ENCODE measurements around the gene CLIP4. TPM values are rescaled to one million over a fixed set of nuclear protein-coding genes. Genes with fewer than 3 reads are reported as not detected.

Gene CLIP4
- total RNA-seq, 1 donor from 2014 or later = 53.5 TPM

DNA sequence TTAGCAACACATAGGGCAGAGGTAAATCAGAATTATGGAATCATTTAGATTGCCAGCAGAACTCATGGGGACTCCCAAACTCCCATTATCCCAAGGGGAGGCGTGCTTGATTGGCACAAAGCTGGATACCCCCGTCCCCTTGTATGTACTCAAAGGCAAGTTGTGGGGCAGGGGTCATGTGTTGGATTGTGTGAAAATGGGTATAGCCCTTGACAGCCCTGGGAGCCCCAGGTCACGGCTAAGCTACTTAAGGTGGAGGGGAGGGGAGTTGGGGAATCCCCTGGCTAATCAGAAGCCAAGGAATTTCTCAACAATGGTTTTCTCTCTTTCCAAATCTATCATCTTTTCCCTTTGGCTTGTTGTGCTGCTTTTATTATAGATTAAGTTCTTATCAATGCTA is 32.7 kb downstream of the CLIP4 start:
- peaks cover 2% of the 10 kb centered on the region for H3K36me3 ChIP-seq (ENCODE audit: control insufficient read depth, insufficient read depth, low read length)
- H3K4me3 ChIP-seq (ENCODE audit: low read depth, low read length) = no peak overlapping the region
- no peak for DNase-seq (ENCODE audit: low read depth)
- no peaks in the 10 kb centered on the region for H3K27me3 ChIP-seq (ENCODE audit: control insufficient read depth, insufficient read depth, low read length)
- TF ChIP-seq, protein P1, sequence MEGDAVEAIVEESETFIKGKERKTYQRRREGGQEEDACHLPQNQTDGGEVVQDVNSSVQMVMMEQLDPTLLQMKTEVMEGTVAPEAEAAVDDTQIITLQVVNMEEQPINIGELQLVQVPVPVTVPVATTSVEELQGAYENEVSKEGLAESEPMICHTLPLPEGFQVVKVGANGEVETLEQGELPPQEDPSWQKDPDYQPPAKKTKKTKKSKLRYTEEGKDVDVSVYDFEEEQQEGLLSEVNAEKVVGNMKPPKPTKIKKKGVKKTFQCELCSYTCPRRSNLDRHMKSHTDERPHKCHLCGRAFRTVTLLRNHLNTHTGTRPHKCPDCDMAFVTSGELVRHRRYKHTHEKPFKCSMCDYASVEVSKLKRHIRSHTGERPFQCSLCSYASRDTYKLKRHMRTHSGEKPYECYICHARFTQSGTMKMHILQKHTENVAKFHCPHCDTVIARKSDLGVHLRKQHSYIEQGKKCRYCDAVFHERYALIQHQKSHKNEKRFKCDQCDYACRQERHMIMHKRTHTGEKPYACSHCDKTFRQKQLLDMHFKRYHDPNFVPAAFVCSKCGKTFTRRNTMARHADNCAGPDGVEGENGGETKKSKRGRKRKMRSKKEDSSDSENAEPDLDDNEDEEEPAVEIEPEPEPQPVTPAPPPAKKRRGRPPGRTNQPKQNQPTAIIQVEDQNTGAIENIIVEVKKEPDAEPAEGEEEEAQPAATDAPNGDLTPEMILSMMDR (IDR thresholded peaks at IDR 0.05; ENCODE audit: insufficient read depth, low read length, poor library complexity, severe bottlenecking) = no peak

DNA sequence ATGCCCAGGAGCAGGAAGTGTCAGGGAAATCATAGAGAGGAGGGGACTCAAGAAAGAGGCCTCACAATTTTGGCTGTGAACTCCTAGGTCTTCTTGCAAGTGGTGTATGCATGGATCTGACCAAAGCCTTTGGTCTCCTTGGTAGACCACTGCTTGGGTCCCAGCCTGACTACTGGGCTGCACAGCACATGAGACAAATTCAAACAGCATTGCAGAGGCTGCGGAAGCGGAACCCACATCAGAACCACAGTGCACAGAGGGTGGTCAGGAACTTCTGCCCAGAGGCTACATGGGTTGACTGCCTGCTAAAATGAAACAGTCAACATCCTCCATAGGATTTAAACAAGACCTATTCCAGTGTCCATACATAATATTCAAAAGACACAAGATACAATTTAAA is 39.4 kb downstream of the CLIP4 start:
- peaks cover 1% of the 10 kb centered on the region for H3K36me3 ChIP-seq (ENCODE audit: control insufficient read depth, insufficient read depth, low read length)
- H3K4me3 ChIP-seq (ENCODE audit: low read depth, low read length) = no peak overlapping the region
- no peak for DNase-seq (ENCODE audit: low read depth)
- TF ChIP-seq, protein P1 (IDR thresholded peaks at IDR 0.05; ENCODE audit: insufficient read depth, low read length, poor library complexity, severe bottlenecking) = no peak
- no peaks in the 10 kb centered on the region for H3K27me3 ChIP-seq (ENCODE audit: control insufficient read depth, insufficient read depth, low read length)

DNA sequence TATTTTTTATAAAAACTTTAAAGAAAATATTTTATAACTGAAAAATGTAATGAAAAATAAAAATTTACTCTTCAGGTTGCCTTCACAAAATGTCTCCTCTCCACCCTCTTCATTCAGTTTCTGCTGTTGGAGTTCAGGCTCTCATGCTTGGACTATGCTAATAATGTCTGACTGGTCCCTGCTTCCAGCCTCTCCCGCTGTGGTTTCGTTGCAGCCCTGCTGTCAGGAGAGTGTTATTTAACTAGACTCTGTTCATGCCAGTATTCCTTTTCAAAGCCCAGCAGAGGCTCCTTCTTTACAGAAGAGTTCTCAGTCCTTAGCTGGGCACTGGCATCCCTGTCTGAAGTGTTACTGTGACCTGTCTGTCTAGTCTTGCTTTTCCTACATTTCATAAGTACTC is 40.4 kb downstream of the CLIP4 start:
- no peak for DNase-seq (ENCODE audit: low read depth)
- peaks cover 1% of the 10 kb centered on the region for H3K36me3 ChIP-seq (ENCODE audit: control insufficient read depth, insufficient read depth, low read length)
- H3K27me3 ChIP-seq (ENCODE audit: control insufficient read depth, insufficient read depth, low read length) = no peaks in the 10 kb centered on the region
- no peak overlapping the region for H3K4me3 ChIP-seq (ENCODE audit: low read depth, low read length)
- TF ChIP-seq, protein P1 (IDR thresholded peaks at IDR 0.05; ENCODE audit: insufficient read depth, low read length, poor library complexity, severe bottlenecking) = no peak

DNA sequence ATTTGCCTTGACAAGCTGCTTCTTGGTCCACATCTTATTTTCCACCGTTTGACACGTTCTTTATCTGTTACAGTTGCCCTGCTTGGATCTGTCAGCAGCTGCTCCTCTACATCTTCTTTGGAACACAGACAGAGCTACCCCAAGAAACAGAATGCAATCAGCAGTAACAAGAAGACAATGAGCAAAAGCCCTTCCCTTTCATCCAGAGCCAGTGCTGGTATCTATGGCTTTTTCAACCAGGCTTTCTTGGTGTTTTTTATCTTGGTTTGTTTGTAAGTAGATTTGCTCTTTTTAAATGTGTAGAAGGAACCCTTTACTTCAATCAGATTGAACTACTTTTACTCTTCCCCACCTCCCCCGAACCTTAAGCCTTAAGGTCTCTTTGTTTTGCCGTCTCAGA is 41.9 kb downstream of the CLIP4 start:
- Histone ChIP-seq H3K27me3 (ENCODE audit: control insufficient read depth, insufficient read depth, low read length) (no peaks in the 10 kb centered on the region), H3K4me3 (ENCODE audit: low read depth, low read length) (no peak overlapping the region), H3K36me3 (ENCODE audit: control insufficient read depth, insufficient read depth, low read length) (peaks cover 1% of the 10 kb centered on the region)
- TF ChIP-seq, protein P1 (IDR thresholded peaks at IDR 0.05; ENCODE audit: insufficient read depth, low read length, poor library complexity, severe bottlenecking) = no peak
- DNase-seq (ENCODE audit: low read depth) = no peak

DNA sequence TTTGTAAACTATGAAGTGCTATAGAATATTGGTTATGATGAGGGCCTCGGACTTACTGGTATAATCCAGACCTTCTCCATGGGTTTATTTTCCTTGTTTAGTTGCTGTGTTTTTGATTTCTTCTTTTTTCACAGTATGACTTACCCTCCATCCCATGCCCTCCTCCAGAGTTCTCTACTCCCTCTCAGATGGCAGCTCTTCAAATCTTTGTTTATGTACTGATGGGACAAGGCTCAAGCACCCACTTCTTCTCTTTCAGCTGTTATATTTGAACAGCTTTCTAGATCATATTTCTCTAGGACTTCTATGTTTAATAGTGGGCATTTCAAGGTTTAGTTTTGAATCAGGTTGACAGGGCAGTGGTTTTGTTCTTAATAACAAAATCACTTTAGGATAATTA is 43.9 kb downstream of the CLIP4 start:
- no peak overlapping the region for H3K4me3 ChIP-seq (ENCODE audit: low read depth, low read length)
- no peaks in the 10 kb centered on the region for H3K27me3 ChIP-seq (ENCODE audit: control insufficient read depth, insufficient read depth, low read length)
- peaks cover 1% of the 10 kb centered on the region for H3K36me3 ChIP-seq (ENCODE audit: control insufficient read depth, insufficient read depth, low read length)
- TF ChIP-seq, protein P1 (IDR thresholded peaks at IDR 0.05; ENCODE audit: insufficient read depth, low read length, poor library complexity, severe bottlenecking) = no peak
- no peak for DNase-seq (ENCODE audit: low read depth)

DNA sequence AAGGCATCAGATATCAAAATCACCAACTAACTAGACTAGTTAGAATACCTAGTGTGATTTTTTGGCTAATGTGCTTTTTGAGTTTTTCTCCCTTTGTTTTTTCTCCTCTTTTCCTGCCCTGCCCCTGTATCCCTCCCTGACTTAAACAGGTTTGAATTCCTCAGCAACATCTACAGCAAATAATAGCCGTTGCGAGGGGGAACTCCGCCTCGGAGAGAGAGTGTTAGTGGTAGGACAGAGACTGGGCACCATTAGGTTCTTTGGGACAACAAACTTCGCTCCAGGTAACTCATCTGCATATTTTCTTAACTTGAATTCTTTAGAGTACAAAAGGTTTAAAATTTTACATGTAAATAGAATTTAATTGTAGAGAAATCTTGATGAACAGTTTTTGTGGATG is 45.0 kb downstream of the CLIP4 start:
- TF ChIP-seq, protein P1 (IDR thresholded peaks at IDR 0.05; ENCODE audit: insufficient read depth, low read length, poor library complexity, severe bottlenecking) = no peak
- H3K36me3 ChIP-seq (ENCODE audit: control insufficient read depth, insufficient read depth, low read length) = peaks cover 1% of the 10 kb centered on the region
- H3K27me3 ChIP-seq (ENCODE audit: control insufficient read depth, insufficient read depth, low read length) = no peaks in the 10 kb centered on the region
- no peak for DNase-seq (ENCODE audit: low read depth)
- H3K4me3 ChIP-seq (ENCODE audit: low read depth, low read length) = no peak overlapping the region

All from kidney epithelial cell (primary cell).